OCI-LY3 (cell line): ENCODE data around the gene COLEC11.

Experiments
- H2AFZ ChIP-seq: fragments of 200-600, 300-600 bp; shearing (Covaris generic); 2 replicates; pipeline ENCODE4 v1.6.0; 2014; ENCODE audit warnings: antibody characterized with exemption, low read depth, low read length
- H3K27ac ChIP-seq: fragments of 200-600, 300-600 bp; sonication (generic); 2 replicates; pipeline ENCODE4 v1.5.1; 2014; ENCODE audit warnings: mild to moderate bottlenecking, low read length, moderate library complexity, mixed read lengths
- H3K27me3 ChIP-seq: fragments of 200-600, 300-600 bp; sonication (generic); 2 replicates; pipeline ENCODE4 v1.6.1; 2014; ENCODE audit warnings: low read depth, low read length, mixed read lengths
- H3K36me3 ChIP-seq: fragments of 200-600, 300-600 bp; sonication (generic); replicated peaks from 2 replicates; pipeline ENCODE3; 2014; ENCODE audit warnings: low read depth, low read length, mixed read lengths
- H3K4me1 ChIP-seq: fragments of 300-600, 200-600 bp; sonication (generic); 2 replicates; pipeline ENCODE4 v1.6.1; 2014; ENCODE audit warnings: low read length, mixed read lengths
- H3K4me2 ChIP-seq: fragments of 200-600, 300-600 bp; sonication (generic); 2 replicates; pipeline ENCODE4 v1.6.1; 2014; ENCODE audit warnings: low read length, mixed read lengths
- H3K4me3 ChIP-seq: fragments of 300-600, 200-600 bp; sonication (generic); 2 replicates; pipeline ENCODE4 v1.5.1; 2014; ENCODE audit warnings: antibody characterized with exemption, mild to moderate bottlenecking, low read length, moderate library complexity
- H3K79me2 ChIP-seq: fragments of 300-600, 200-600 bp; shearing (Covaris generic); 2 replicates; pipeline ENCODE4 v1.6.1; 2014; ENCODE audit warnings: mild to moderate bottlenecking, low read length, mixed read lengths
- H3K9ac ChIP-seq: fragments of 300-600, 200-600 bp; shearing (Covaris generic); 2 replicates; pipeline ENCODE4 v1.6.0; 2014; ENCODE audit warnings: mild to moderate bottlenecking, low read length, moderate library complexity
- H3K9me3 ChIP-seq: fragments of 200-600, 300-600 bp; shearing (Covaris generic); 2 replicates; pipeline ENCODE4 v1.6.1; 2014; ENCODE audit warnings: low read length, mixed read lengths; ENCODE audit not compliant: insufficient read depth
- H4K20me1 ChIP-seq: fragments of 200-600, 300-600 bp; sonication (generic); 2 replicates; pipeline ENCODE4 v1.6.1; 2016; ENCODE audit warnings: low read length, mixed read lengths; ENCODE audit not compliant: insufficient read depth
- CTCF ChIP-seq: fragments of 200-600, 300-600 bp; sonication (generic); IDR thresholded peaks from 2 replicates; pipeline ENCODE4 v1.5.1; 2014; ENCODE audit warnings: antibody characterized with exemption, low read length, low read depth
- EZH2phosphoT487 ChIP-seq: fragments of 200-600 bp; shearing (Covaris generic); IDR thresholded peaks from 2 replicates; pipeline ENCODE4 v1.6.1; 2018; ENCODE audit warnings: antibody characterized with exemption, mixed run types, low read depth

The COLEC11 gene

GRCh38 chr2:3679616-3680393 is 84.9 kb downstream of the COLEC11 start:
- Histone ChIP-seq H3K4me3 (no peak overlapping the region), H2AFZ (no peak overlapping the region), H3K4me1 (peaks cover 6% of the 10 kb centered on the region), H3K9me3 (no peaks in the 10 kb centered on the region), H3K36me3 (no peaks in the 10 kb centered on the region), H3K79me2 (no peaks in the 10 kb centered on the region), H3K27me3 (no peaks in the 10 kb centered on the region), H3K27ac (no peak overlapping the region), H3K4me2 (no peak overlapping the region), H3K9ac (no peak overlapping the region), H4K20me1 (no peaks in the 10 kb centered on the region)
- no peak for TF ChIP-seq CTCF
- no peak for TF ChIP-seq EZH2phosphoT487

GRCh38 chr2:3680548-3681345 is 85.8 kb downstream of the COLEC11 start:
- peaks cover 6% of the 10 kb centered on the region for H3K4me1 ChIP-seq
- H3K9me3 ChIP-seq, result no peaks in the 10 kb centered on the region
- TF ChIP-seq EZH2phosphoT487, result no peak
- no peak for TF ChIP-seq CTCF
- H3K27me3 ChIP-seq, result no peaks in the 10 kb centered on the region
- peak overlapping the region; percentile 4; the same call in 1 of the 2 replicates for H3K4me2 ChIP-seq
- no peak overlapping the region for H3K4me3 ChIP-seq
- peak overlapping the region; percentile 64; the same call in 1 of the 2 replicates for H2AFZ ChIP-seq
- no peaks in the 10 kb centered on the region for H4K20me1 ChIP-seq
- H3K36me3 ChIP-seq, result no peaks in the 10 kb centered on the region
- H3K79me2 ChIP-seq, result no peaks in the 10 kb centered on the region
- H3K27ac ChIP-seq, result no peak overlapping the region
- H3K9ac ChIP-seq, result no peak overlapping the region

- Histone ChIP-seq H3K9me3 (no peaks in the 10 kb centered on the region), H4K20me1 (no peaks in the 10 kb centered on the region), H3K27me3 (no peaks in the 10 kb centered on the region), H3K79me2 (no peaks in the 10 kb centered on the region), H3K9ac (no peak overlapping the region), H3K4me1 (peaks cover 6% of the 10 kb centered on the region), H3K4me3 (no peak overlapping the region), H3K27ac (no peak overlapping the region), H3K36me3 (no peaks in the 10 kb centered on the region), H2AFZ (peak overlapping the region; percentile 64; the same call in 1 of the 2 replicates), H3K4me2 (no peak overlapping the region)
- TF ChIP-seq EZH2phosphoT487, result no peak
- no peak for TF ChIP-seq CTCF
Measured at GRCh38 chr2:3681625-3682024, 86.7 kb downstream of the COLEC11 start.

GRCh38 chr2:3682811-3683210 is 87.9 kb downstream of the COLEC11 start:
- no peak overlapping the region for H3K27ac ChIP-seq
- no peak overlapping the region for H3K4me2 ChIP-seq
- H4K20me1 ChIP-seq, result no peaks in the 10 kb centered on the region

More at GRCh38 chr2:3682811-3683210, 87.9 kb downstream of the COLEC11 start:
- Histone ChIP-seq H3K4me1 (peaks cover 6% of the 10 kb centered on the region), H3K79me2 (no peaks in the 10 kb centered on the region), H3K4me3 (no peak overlapping the region), H3K9me3 (no peaks in the 10 kb centered on the region), H3K36me3 (no peaks in the 10 kb centered on the region), H3K27me3 (no peaks in the 10 kb centered on the region), H2AFZ (no peak overlapping the region), H3K9ac (no peak overlapping the region)
- TF ChIP-seq CTCF (no peak), EZH2phosphoT487 (no peak)
